NT2/D1 (cell line): ENCODE data around the gene CDH12.

Experiments
- DNase-seq: peaks from one replicate; pipeline ENCODE4 v3.0.0-alpha.2; 2011; ENCODE audit warnings: low read depth, low spot score
- H3K27me3 ChIP-seq: 2 replicates; pipeline ENCODE4 v1.6.0; 2011; ENCODE audit warnings: mild to moderate bottlenecking; ENCODE audit not compliant: insufficient read length, insufficient read depth
- H3K36me3 ChIP-seq: 2 replicates; pipeline ENCODE4 v1.6.1; 2011; ENCODE audit warnings: mild to moderate bottlenecking, low read length, mixed read lengths; ENCODE audit not compliant: insufficient read depth, insufficient read length
- H3K4me1 ChIP-seq: 2 replicates; pipeline ENCODE4 v1.5.1; 2011; ENCODE audit not compliant: insufficient read depth, insufficient read length
- H3K4me3 ChIP-seq: 2 replicates; pipeline ENCODE4 v1.5.1; 2011; ENCODE audit warnings: low read depth; ENCODE audit not compliant: insufficient read length
- H3K9ac ChIP-seq: 2 replicates; pipeline ENCODE4 v1.6.0; 2011; ENCODE audit warnings: low read depth; ENCODE audit not compliant: insufficient read length
- H3K9me3 ChIP-seq: 2 replicates; pipeline ENCODE4 v1.5.1; 2011; ENCODE audit warnings: mild to moderate bottlenecking, low read length; ENCODE audit not compliant: insufficient read depth
- SUZ12 ChIP-seq: IDR thresholded peaks from 2 replicates; pipeline ENCODE4 v1.6.1; 2011; ENCODE audit not compliant: insufficient read length, insufficient read depth; ENCODE audit errors: extremely low read depth
- YY1 ChIP-seq: IDR thresholded peaks from 2 replicates; pipeline ENCODE4 v1.6.1; 2011; ENCODE audit not compliant: insufficient read length, insufficient read depth
- ZNF274 ChIP-seq: IDR thresholded peaks from 2 replicates; pipeline ENCODE4 v1.6.1; 2011; ENCODE audit warnings: mild to moderate bottlenecking, low read depth, low read length

CDH12 gene

GRCh38 chr5:22764736-22765135, 88.4 kb downstream of the CDH12 start:
- H3K9ac ChIP-seq = no peak overlapping the region
- H3K27me3 ChIP-seq = no peaks in the 10 kb centered on the region
- H3K9me3 ChIP-seq = no peaks in the 10 kb centered on the region
- no peak overlapping the region for H3K4me3 ChIP-seq
- H3K36me3 ChIP-seq = no peaks in the 10 kb centered on the region
- no peaks in the 10 kb centered on the region for H3K4me1 ChIP-seq
- DNase-seq = no peak
- TF ChIP-seq ZNF274 (no peak), YY1 (no peak), SUZ12 (no peak)

GRCh38 chr5:22757776-22758175, 95.4 kb downstream of the CDH12 start:
- no peak for DNase-seq
- H3K4me3 ChIP-seq = no peak overlapping the region
- H3K36me3 ChIP-seq = no peaks in the 10 kb centered on the region
- no peak overlapping the region for H3K9ac ChIP-seq
- no peaks in the 10 kb centered on the region for H3K9me3 ChIP-seq
- no peaks in the 10 kb centered on the region for H3K4me1 ChIP-seq
- no peaks in the 10 kb centered on the region for H3K27me3 ChIP-seq
- TF ChIP-seq SUZ12 (no peak), ZNF274 (no peak), YY1 (no peak)

DNA sequence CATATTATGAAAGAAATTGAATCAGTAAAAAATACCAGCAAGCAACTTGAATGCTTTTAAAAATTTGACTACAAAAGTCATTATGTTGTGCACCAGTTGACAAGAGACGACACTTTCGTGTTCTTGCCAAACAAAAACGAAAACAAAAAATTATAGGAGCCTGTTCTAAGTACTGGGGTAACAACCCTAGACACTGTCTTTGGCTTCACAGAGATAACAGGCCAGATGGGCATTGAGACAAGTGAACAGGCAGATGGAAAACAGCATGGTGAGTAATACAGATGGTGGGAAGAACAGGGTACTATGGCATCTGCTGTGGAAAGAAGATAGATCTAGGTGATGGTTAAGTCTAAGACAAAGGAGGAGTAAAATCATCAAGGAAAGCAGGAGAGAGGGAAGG, 99.0 kb downstream of the CDH12 start:
- Histone ChIP-seq H3K27me3 (no peaks in the 10 kb centered on the region), H3K4me1 (no peaks in the 10 kb centered on the region), H3K9ac (no peak overlapping the region), H3K4me3 (no peak overlapping the region), H3K36me3 (no peaks in the 10 kb centered on the region), H3K9me3 (no peaks in the 10 kb centered on the region)
- DNase-seq = no peak
- TF ChIP-seq YY1 (no peak), ZNF274 (no peak), SUZ12 (no peak)

- H3K9me3 ChIP-seq = no peaks in the 10 kb centered on the region
- no peaks in the 10 kb centered on the region for H3K36me3 ChIP-seq
- H3K9ac ChIP-seq = no peak overlapping the region
These were observed 101.6 kb downstream of the CDH12 start for GRCh38 chr5:22751536-22751935.

GRCh38 chr5:22736443-22737003, 116.6 kb downstream of the CDH12 start:
- no peaks in the 10 kb centered on the region for H3K36me3 ChIP-seq
- no peaks in the 10 kb centered on the region for H3K4me1 ChIP-seq
- no peak for DNase-seq
- no peak overlapping the region for H3K9ac ChIP-seq
- H3K27me3 ChIP-seq = no peaks in the 10 kb centered on the region
- H3K4me3 ChIP-seq = no peak overlapping the region
- H3K9me3 ChIP-seq = no peaks in the 10 kb centered on the region
- TF ChIP-seq SUZ12 (no peak), YY1 (no peak)

More at GRCh38 chr5:22751536-22751935, 101.6 kb downstream of the CDH12 start:
- TF ChIP-seq SUZ12 (no peak), ZNF274 (no peak), YY1 (no peak)
- no peaks in the 10 kb centered on the region for H3K4me1 ChIP-seq
- H3K4me3 ChIP-seq = no peak overlapping the region
- no peak for DNase-seq
- H3K27me3 ChIP-seq = no peaks in the 10 kb centered on the region

- TF ChIP-seq YY1 (no peak), ZNF274 (no peak), SUZ12 (no peak)
These were observed 118.2 kb downstream of the CDH12 start for GRCh38 chr5:22734907-22735306.

DNA sequence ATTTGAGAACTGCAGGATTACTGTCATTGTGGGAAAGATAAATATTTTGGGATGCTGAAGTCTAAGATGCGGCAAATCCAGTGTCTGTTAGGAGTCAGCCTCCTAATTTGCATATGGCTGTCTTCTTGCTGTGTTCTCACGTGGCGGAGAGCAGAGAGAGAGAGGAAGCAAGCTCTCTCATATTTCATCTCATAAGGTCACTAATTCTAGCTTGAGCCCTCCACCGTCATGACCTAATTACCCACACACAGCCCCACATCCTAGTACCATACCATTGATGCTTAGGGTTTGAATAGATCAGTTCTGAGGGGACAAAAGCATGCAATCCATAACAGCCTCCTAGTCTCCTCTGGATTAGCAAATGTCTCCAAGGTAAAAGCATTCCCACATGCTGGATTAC, 124.5 kb downstream of the CDH12 start:
- no peak overlapping the region for H3K9ac ChIP-seq
- no peaks in the 10 kb centered on the region for H3K27me3 ChIP-seq
- H3K36me3 ChIP-seq = no peaks in the 10 kb centered on the region
- H3K9me3 ChIP-seq = no peaks in the 10 kb centered on the region
- TF ChIP-seq SUZ12 = no peak
- no peak for DNase-seq
- no peaks in the 10 kb centered on the region for H3K4me1 ChIP-seq
- H3K4me3 ChIP-seq = no peak overlapping the region

More at GRCh38 chr5:22734907-22735306, 118.2 kb downstream of the CDH12 start:
- Histone ChIP-seq H3K36me3 (no peaks in the 10 kb centered on the region), H3K4me1 (no peaks in the 10 kb centered on the region), H3K9me3 (no peaks in the 10 kb centered on the region), H3K9ac (no peak overlapping the region), H3K27me3 (no peaks in the 10 kb centered on the region), H3K4me3 (no peak overlapping the region)
- no peak for DNase-seq

DNA sequence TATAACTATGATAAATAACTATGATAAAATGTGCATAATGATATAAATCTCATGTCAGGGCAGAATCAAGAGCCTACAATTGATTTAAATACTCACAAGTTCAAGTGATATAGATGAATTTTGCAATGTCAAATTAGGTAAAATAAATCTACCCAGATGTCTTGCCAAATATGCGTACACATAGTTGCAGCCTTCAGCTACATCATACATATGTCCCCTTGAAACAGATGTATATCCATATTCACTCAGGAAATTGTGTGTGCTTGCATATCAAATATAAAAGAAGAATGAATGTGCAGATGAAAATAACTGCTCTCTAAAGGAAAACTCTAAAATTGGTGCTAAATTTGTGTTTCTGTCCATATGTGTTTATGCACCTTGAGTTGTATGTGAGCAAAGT, 130.7 kb downstream of the CDH12 start:
- TF ChIP-seq ZNF274 (no peak), YY1 (no peak), SUZ12 (no peak)
- no peak for DNase-seq
- Histone ChIP-seq H3K36me3 (no peaks in the 10 kb centered on the region), H3K9ac (no peak overlapping the region), H3K9me3 (peaks cover 26% of the 10 kb centered on the region; the same call in 1 of the 2 replicates), H3K27me3 (no peaks in the 10 kb centered on the region), H3K4me3 (no peak overlapping the region), H3K4me1 (no peaks in the 10 kb centered on the region)
